GM12878 (cell line): ENCODE measurements around the gene TBL3. TPM values are rescaled to one million over a fixed set of nuclear protein-coding genes. Genes with fewer than 3 reads are reported as not detected.

ENCODE experiments used
- ATAC-seq: fragments of 200-7000 bp; cut with Tn5 transposase; 3 replicates; pipeline ENCODE4 v1.9.1; 2020; ENCODE audit warnings: mild to moderate bottlenecking, moderate library complexity
- BruUV-seq: library from RNA; stranded (reverse); fragments of 400-500 nt; replicated peaks from 2 replicates; lab custom pipeline; 2021; lab: Mats Ljungman, UMichigan
- CTCF ChIA-PET: fragments of 300-600 bp; sonication (Branson Sonifier 250); formaldehyde crosslinking; extraction: SDS; loops from one replicate; lab custom pipeline; 2021; ENCODE audit warnings: inconsistent platforms; lab: Yijun Ruan, JAX
- POLR2A ChIA-PET: fragments of 350-600 bp; formaldehyde crosslinking; extraction: SDS; loops from one replicate; lab custom pipeline; 2021; ENCODE audit warnings: inconsistent platforms; lab: Charles Lee
- RAD21 ChIA-PET: fragments of 300-600 bp; sonication (Branson Sonifier 250); formaldehyde crosslinking; loops from one replicate; lab custom pipeline; 2023; ENCODE audit warnings: antibody characterized with exemption; ENCODE audit not compliant: unreplicated experiment; lab: Charles Lee
- SMC1A ChIA-PET: fragments of 300-600 bp; sonication (Branson Sonifier 250); formaldehyde crosslinking; loops from one replicate; lab custom pipeline; 2023; ENCODE audit not compliant: unreplicated experiment, uncharacterized antibody; lab: Charles Lee
- DNase-seq: peaks from one replicate; pipeline ENCODE4 v3.0.0-alpha.2; 2011; ENCODE audit warnings: low read depth, low spot score
- FAIRE-seq: peaks from 3 replicates; lab custom pipeline; 2011; peaks lifted over from hg19 to GRCh38; lab: Jason Lieb, UNC
- H2AFZ ChIP-seq: 2 replicates; pipeline ENCODE4 v1.6.0; 2011; ENCODE audit warnings: low read depth, low read length, control low read depth; ENCODE audit not compliant: control insufficient read depth
- H3K27ac ChIP-seq: 2 replicates; pipeline ENCODE4 v1.5.1; 2011; ENCODE audit warnings: control low read depth; ENCODE audit not compliant: control insufficient read depth, insufficient read depth
- H3K27me3 ChIP-seq, 2 experiments: replicated peaks in 1 of 2; 2 replicates each; pipeline versions ENCODE4 v1.6.0 to v1.6.1; 2011; ENCODE audit warnings: low read length in 1 of 2; ENCODE audit not compliant: control insufficient read depth in 2 of 2, insufficient read depth in 2 of 2
- H3K36me3 ChIP-seq, 2 experiments: 2 replicates each; pipeline ENCODE4 v1.5.1; 2011; ENCODE audit warnings: low read length in 1 of 2; ENCODE audit not compliant: control insufficient read depth in 2 of 2, insufficient read depth in 2 of 2
- H3K4me1 ChIP-seq: 2 replicates; pipeline ENCODE4 v1.6.1; 2011; ENCODE audit warnings: mild to moderate bottlenecking, low read length, moderate library complexity, mixed read lengths; ENCODE audit not compliant: control insufficient read depth, insufficient read depth
- H3K4me2 ChIP-seq: 2 replicates; pipeline ENCODE4 v1.6.0; 2011; ENCODE audit warnings: control low read depth; ENCODE audit not compliant: control insufficient read depth, insufficient read depth
- H3K4me3 ChIP-seq: fragments of 200-600 bp; sonication (generic); 2 replicates; pipeline ENCODE4 v1.5.1; 2016
- H3K79me2 ChIP-seq: 2 replicates; pipeline ENCODE4 v1.6.0; 2011; ENCODE audit warnings: low read length; ENCODE audit not compliant: control insufficient read depth, insufficient read depth
- H3K9ac ChIP-seq: 2 replicates; pipeline ENCODE4 v1.8.0; 2011; ENCODE audit warnings: low read length, control low read depth, mixed read lengths; ENCODE audit not compliant: control insufficient read depth, insufficient read depth
- H3K9me3 ChIP-seq: replicated peaks from 3 replicates; pipeline ENCODE4 v1.5.1; 2011; ENCODE audit warnings: mild to moderate bottlenecking, low read length; ENCODE audit not compliant: control insufficient read depth, insufficient read depth
- H4K20me1 ChIP-seq: 2 replicates; pipeline ENCODE4 v1.6.0; 2011; ENCODE audit not compliant: control insufficient read depth, insufficient read depth
- BMI1 ChIP-seq: fragments of 450-650 bp; IDR thresholded peaks from 2 replicates; pipeline ENCODE4 v1.6.1; 2016; ENCODE audit warnings: mild to moderate bottlenecking, moderate library complexity, borderline replicate concordance
- CHD2 ChIP-seq: IDR thresholded peaks from 2 replicates; pipeline ENCODE4 v1.6.1; 2011; ENCODE audit warnings: low read depth, low read length, improper control_type of control experiment, borderline replicate concordance
- FOXK2 ChIP-seq: fragments of 450-650 bp; IDR thresholded peaks from 2 replicates; pipeline ENCODE4 v1.6.1; 2017; ENCODE audit warnings: mild to moderate bottlenecking, moderate library complexity
- GATAD2B ChIP-seq: fragments of 450-650 bp; conservative IDR thresholded peaks from 2 replicates; pipeline ENCODE4 v1.6.1; 2017; ENCODE audit warnings: low read depth, mild to moderate bottlenecking, moderate library complexity
- HDAC2 ChIP-seq: fragments of 200-600 bp; sonication (generic); IDR thresholded peaks from 2 replicates; pipeline ENCODE4 v1.6.1; 2017
- HDAC6 ChIP-seq: fragments of 200-600 bp; sonication (generic); IDR thresholded peaks from one replicate; pipeline ENCODE4 v1.8.0; 2017; ENCODE audit warnings: antibody characterized with exemption; ENCODE audit not compliant: unreplicated experiment
- KAT2A ChIP-seq: conservative IDR thresholded peaks from 2 replicates; pipeline ENCODE4 v1.6.1; 2011; ENCODE audit warnings: low read depth, low read length; ENCODE audit not compliant: control insufficient read depth
- MEF2A ChIP-seq: IDR thresholded peaks from 2 replicates; pipeline ENCODE4 v1.6.1; 2011; ENCODE audit warnings: low read depth, mild to moderate bottlenecking, low read length, moderate library complexity; ENCODE audit not compliant: insufficient read depth
- MTA3 ChIP-seq: IDR thresholded peaks from 2 replicates; pipeline ENCODE4 v1.6.1; 2012; ENCODE audit warnings: low read length, inconsistent platforms, borderline replicate concordance
- RBBP5 ChIP-seq: fragments of 200-600 bp; sonication (generic); conservative IDR thresholded peaks from 2 replicates; pipeline ENCODE4 v1.6.1; 2016
- ZNF24 ChIP-seq: fragments of 450-650 bp; IDR thresholded peaks from 2 replicates; pipeline ENCODE4 v1.6.1; 2017; ENCODE audit warnings: antibody characterized with exemption, mild to moderate bottlenecking
- WGBS: methylation state at CpG from one replicate; pipeline ENCODE4 v1.1.6; 2016; ENCODE audit warnings: low lambda C conversion rate; ENCODE audit not compliant: insufficient replicate concordance, insufficient coverage; ENCODE audit errors: missing lambda C conversion rate; 5-methylcytosine and 5-hydroxymethylcytosine counted together
- in situ Hi-C: fragments of 300-500 bp; cut with MboI; formaldehyde crosslinking; loops from 9 replicates; pipeline ENCODE4 v1.14.3; 2018; ENCODE audit warnings: mixed read lengths
- intact Hi-C: fragments of 100-400 bp; cut with micrococcal nuclease; formaldehyde crosslinking; loops from one replicate; pipeline ENCODE4 v1.14.2; 2022; ENCODE audit not compliant: unreplicated experiment
- polyA plus RNA-seq, 11 experiments: library from polyadenylated mRNA; depleted of rRNA in 4 of 11; unstranded in 6 of 11; stranded (reverse) in 5 of 11; fragments of >200 nt; fragmentation: Nextera tagmentation in 4 of 11; fragmentation: Illumina TruSeq in 1 of 11; extraction: Ambion mirVana in 4 of 11; extraction: Trizol in 1 of 11; gene quantifications; 1 replicate in 1 of 11; 2 replicates in 10 of 11; pipeline versions ENCODE4 v1.2.1 to v1.2.3, GENCODE V29; 2011 to 2016; ENCODE audit warnings: inconsistent platforms in 2 of 11, missing spikeins in 2 of 11, low read depth in 1 of 11
- total RNA-seq, 4 experiments: library from RNA; depleted of rRNA in 3 of 4; stranded (reverse); fragments of >200 nt in 3 of 4; fragmentation: Illumina TruSeq in 1 of 4; extraction: Trizol in 1 of 4; gene quantifications; 2 replicates each; pipeline versions ENCODE4 v1.2.1 to v1.2.3, GENCODE V29; 2013 to 2021
- TF ChIP-seq, protein P1 (sequence below): fragments of 450-650 bp; formaldehyde crosslinking; IDR thresholded peaks from 2 replicates; pipeline ENCODE4 v1.4.0; 2022; ENCODE audit warnings: mild to moderate bottlenecking, moderate library complexity
- TF ChIP-seq, protein P2 (sequence below): fragments of 450-650 bp; IDR thresholded peaks from 2 replicates; pipeline ENCODE4 v1.6.1; 2016; ENCODE audit warnings: mild to moderate bottlenecking
- TF ChIP-seq, protein P3 (sequence below): IDR thresholded peaks from 2 replicates; pipeline ENCODE4 v1.6.1; 2011; ENCODE audit warnings: mild to moderate bottlenecking, low read depth, low read length, moderate library complexity; ENCODE audit not compliant: insufficient replicate concordance
- TF ChIP-seq, protein P4 (sequence below): IDR thresholded peaks from 2 replicates; pipeline ENCODE4 v1.6.1; 2012; ENCODE audit warnings: low read depth, low read length, improper control_type of control experiment

TBL3 gene
- total and polyA plus RNA-seq, 10 of the 15 experiments (the other 5 are each of a cell fraction or from before 2014, with no cell fraction given) = 1.2 to 101 (median 34.2) TPM

DNA sequence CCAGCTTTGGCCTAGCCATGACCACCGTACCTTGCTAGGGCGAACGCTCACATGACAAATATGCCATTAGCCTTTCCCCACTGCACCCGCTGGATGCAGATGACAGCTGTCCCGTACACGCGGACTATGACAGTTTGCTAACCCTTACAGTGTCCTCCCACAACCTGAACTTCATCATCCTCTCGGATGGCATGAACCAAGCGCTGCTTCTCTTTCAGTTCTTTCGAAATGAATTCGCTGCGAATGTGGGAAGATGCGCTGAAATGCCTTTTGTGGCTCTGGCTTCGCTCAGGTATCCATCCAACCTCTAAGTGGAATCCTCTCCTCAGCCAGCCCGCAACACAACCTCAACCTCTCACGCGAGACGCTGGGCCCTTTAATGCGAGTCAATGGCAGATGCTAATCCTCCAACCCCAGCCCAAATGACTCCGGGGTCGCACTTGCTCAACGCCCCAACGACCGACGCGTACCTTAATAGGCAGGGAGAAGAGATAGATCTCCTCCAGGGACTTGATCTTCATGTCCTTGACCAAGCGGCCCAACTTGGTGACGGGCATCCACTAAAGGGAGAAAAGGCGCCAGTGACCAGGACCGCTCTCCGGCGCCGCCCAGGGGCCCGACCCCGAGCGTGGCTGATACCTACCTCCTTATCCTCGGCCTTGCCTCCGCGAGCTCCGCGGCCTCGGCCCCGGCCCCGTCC is 7.9 kb upstream of the TBL3 start:
- intact Hi-C loops = no loop called here
- Histone ChIP-seq H3K4me3 (peak overlapping the region; percentile 98), H3K4me1 (peaks cover 16% of the 10 kb centered on the region), H3K9ac (peak overlapping the region; percentile 99), H3K27me3 (no peaks in the 10 kb centered on the region), H3K27ac (peak overlapping the region; percentile 90), H4K20me1 (peaks cover 6% of the 10 kb centered on the region; the same call in 1 of the 2 replicates), H3K36me3 (peaks cover 11 to 13% of the 10 kb centered on the region in 2 experiments; a peak in 3 of 4 replicates), H3K9me3 (no peaks in the 10 kb centered on the region), H3K4me2 (peak overlapping the region; percentile 83), H3K79me2 (peaks cover 67% of the 10 kb centered on the region), H2AFZ (no peak overlapping the region)
- BruUV-seq = no TSS peak
- DNase-seq (no peak), ATAC-seq (peak; percentile 5), FAIRE-seq (no peak)
- in situ Hi-C loops = no loop called here
- RAD21 ChIA-PET = interaction anchor here (0.6 to 1.9 kb wide), 6 partner anchors 18 to 1195 kb away, joined by 3 to 7 read pairs (median 3); partner anchors contain the start of genes NOXO1, NUBP2 and SPSB3
- POLR2A ChIA-PET = interaction anchor here (0.6 to 3.3 kb wide), 17 partner anchors 8 to 305 kb away, joined by 3 to 25 read pairs (median 7); partner anchors contain the start of genes MSRB1, NOXO1, NUBP2 and SPSB3
- SMC1A ChIA-PET = interaction anchor here (1.0 to 1.7 kb wide), 2 partner anchors 18 to 21 kb away, joined by 5 to 7 read pairs; partner anchors contain the start of genes MSRB1 and NOXO1
- whole genome bisulfite sequencing = under 1% methylated on average over 28 of the region's 44 CpGs
- CTCF ChIA-PET = interaction anchor here (0.6 to 1.2 kb wide), 3 partner anchors 27 to 287 kb away, joined by 3 read pairs; partner anchors contain the start of gene ECI1
- TF ChIP-seq BMI1 (no peak), KAT2A (no peak), ZNF24 (no peak), MTA3 (no peak; the same call in 1 of the 2 replicates), MEF2A (no peak), HDAC2 (no peak), RBBP5 (no peak), FOXK2 (no peak), HDAC6 (no peak), GATAD2B (no peak), CHD2 (no peak)
- TF ChIP-seq, protein P1, sequence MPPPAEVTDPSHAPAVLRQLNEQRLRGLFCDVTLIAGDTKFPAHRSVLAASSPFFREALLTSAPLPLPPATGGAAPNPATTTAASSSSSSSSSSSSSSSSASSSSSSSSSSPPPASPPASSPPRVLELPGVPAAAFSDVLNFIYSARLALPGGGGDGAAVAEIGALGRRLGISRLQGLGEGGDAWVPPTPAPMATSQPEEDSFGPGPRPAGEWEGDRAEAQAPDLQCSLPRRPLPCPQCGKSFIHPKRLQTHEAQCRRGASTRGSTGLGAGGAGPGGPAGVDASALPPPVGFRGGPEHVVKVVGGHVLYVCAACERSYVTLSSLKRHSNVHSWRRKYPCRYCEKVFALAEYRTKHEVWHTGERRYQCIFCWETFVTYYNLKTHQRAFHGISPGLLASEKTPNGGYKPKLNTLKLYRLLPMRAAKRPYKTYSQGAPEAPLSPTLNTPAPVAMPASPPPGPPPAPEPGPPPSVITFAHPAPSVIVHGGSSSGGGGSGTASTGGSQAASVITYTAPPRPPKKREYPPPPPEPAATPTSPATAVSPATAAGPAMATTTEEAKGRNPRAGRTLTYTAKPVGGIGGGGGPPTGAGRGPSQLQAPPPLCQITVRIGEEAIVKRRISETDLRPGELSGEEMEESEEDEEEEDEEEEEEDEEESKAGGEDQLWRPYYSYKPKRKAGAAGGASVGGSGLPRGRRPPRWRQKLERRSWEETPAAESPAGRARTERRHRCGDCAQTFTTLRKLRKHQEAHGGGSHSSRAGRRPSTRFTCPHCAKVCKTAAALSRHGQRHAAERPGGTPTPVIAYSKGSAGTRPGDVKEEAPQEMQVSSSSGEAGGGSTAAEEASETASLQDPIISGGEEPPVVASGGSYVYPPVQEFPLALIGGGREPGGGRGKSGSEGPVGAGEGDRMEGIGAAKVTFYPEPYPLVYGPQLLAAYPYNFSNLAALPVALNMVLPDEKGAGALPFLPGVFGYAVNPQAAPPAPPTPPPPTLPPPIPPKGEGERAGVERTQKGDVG (CRISPR knock-in tag) = no peak
- TF ChIP-seq, protein P2, sequence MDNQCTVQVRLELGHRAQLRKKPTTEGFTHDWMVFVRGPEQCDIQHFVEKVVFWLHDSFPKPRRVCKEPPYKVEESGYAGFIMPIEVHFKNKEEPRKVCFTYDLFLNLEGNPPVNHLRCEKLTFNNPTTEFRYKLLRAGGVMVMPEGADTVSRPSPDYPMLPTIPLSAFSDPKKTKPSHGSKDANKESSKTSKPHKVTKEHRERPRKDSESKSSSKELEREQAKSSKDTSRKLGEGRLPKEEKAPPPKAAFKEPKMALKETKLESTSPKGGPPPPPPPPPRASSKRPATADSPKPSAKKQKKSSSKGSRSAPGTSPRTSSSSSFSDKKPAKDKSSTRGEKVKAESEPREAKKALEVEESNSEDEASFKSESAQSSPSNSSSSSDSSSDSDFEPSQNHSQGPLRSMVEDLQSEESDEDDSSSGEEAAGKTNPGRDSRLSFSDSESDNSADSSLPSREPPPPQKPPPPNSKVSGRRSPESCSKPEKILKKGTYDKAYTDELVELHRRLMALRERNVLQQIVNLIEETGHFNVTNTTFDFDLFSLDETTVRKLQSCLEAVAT = peak; percentile 28; the same call in 1 of the 2 replicates
- TF ChIP-seq, protein P3, sequence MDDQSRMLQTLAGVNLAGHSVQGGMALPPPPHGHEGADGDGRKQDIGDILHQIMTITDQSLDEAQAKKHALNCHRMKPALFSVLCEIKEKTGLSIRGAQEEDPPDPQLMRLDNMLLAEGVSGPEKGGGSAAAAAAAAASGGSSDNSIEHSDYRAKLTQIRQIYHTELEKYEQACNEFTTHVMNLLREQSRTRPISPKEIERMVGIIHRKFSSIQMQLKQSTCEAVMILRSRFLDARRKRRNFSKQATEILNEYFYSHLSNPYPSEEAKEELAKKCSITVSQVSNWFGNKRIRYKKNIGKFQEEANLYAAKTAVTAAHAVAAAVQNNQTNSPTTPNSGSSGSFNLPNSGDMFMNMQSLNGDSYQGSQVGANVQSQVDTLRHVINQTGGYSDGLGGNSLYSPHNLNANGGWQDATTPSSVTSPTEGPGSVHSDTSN = no peak
- TF ChIP-seq, protein P4, sequence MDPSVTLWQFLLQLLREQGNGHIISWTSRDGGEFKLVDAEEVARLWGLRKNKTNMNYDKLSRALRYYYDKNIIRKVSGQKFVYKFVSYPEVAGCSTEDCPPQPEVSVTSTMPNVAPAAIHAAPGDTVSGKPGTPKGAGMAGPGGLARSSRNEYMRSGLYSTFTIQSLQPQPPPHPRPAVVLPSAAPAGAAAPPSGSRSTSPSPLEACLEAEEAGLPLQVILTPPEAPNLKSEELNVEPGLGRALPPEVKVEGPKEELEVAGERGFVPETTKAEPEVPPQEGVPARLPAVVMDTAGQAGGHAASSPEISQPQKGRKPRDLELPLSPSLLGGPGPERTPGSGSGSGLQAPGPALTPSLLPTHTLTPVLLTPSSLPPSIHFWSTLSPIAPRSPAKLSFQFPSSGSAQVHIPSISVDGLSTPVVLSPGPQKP = no peak
